WTC11 (cell line): ENCODE results near the gene ASCC1. TPM values are rescaled to one million over a fixed set of nuclear protein-coding genes. Genes with fewer than 3 reads are reported as not detected.

ENCODE experiments used
- ATF1 ChIP-seq: sonication (generic); formaldehyde crosslinking; IDR thresholded peaks from 2 replicates; pipeline ENCODE4 v1.8.1; 2023; ENCODE audit warnings: mild to moderate bottlenecking, moderate library complexity, missing genetic modification reagents
- CBFB ChIP-seq: sonication (generic); formaldehyde crosslinking; IDR thresholded peaks from 2 replicates; pipeline ENCODE4 v1.8.1; 2022; ENCODE audit warnings: mild to moderate bottlenecking, low read depth, missing genetic modification reagents
- CTCF ChIP-seq: fragments of 200-600 bp; IDR thresholded peaks from 2 replicates; pipeline ENCODE4 v1.8.0; 2022; ENCODE audit warnings: antibody characterized with exemption
- E2F1 ChIP-seq: sonication (generic); formaldehyde crosslinking; IDR thresholded peaks from 2 replicates; pipeline ENCODE4 v1.8.0; 2022; ENCODE audit warnings: mild to moderate bottlenecking, missing genetic modification reagents
- ERG ChIP-seq: fragments of 250-450 bp; sonication (Bioruptor Pico); IDR thresholded peaks from 2 replicates; pipeline ENCODE4 v1.8.0; 2021; ENCODE audit warnings: mild to moderate bottlenecking
- ETV6 ChIP-seq: sonication (generic); formaldehyde crosslinking; IDR thresholded peaks from 2 replicates; pipeline ENCODE4 v1.8.1; 2022; ENCODE audit warnings: mild to moderate bottlenecking, missing genetic modification reagents
- GABPB1 ChIP-seq: sonication (generic); formaldehyde crosslinking; IDR thresholded peaks from 2 replicates; pipeline ENCODE4 v1.8.1; 2023; ENCODE audit warnings: mild to moderate bottlenecking, missing genetic modification reagents
- GRHL2 ChIP-seq: fragments of 250-450 bp; sonication (Bioruptor Pico); IDR thresholded peaks from 2 replicates; pipeline ENCODE4 v1.8.0; 2022; ENCODE audit warnings: mild to moderate bottlenecking, moderate library complexity; ENCODE audit not compliant: insufficient replicate concordance, severe bottlenecking
- HMGA2 ChIP-seq: fragments of 250-450 bp; sonication (Bioruptor Pico); IDR thresholded peaks from 2 replicates; pipeline ENCODE4 v1.4.0; 2021; ENCODE audit warnings: mild to moderate bottlenecking, moderate library complexity
- IRF1 ChIP-seq: sonication (generic); formaldehyde crosslinking; IDR thresholded peaks from 2 replicates; pipeline ENCODE4 v1.8.0; 2023; ENCODE audit warnings: missing genetic modification reagents
- MLX ChIP-seq: sonication (generic); formaldehyde crosslinking; IDR thresholded peaks from 2 replicates; pipeline ENCODE4 v1.8.1; 2023; ENCODE audit warnings: mild to moderate bottlenecking, missing genetic modification reagents, moderate library complexity
- MYBL2 ChIP-seq: sonication (generic); formaldehyde crosslinking; IDR thresholded peaks from 2 replicates; pipeline ENCODE4 v1.8.1; 2023; ENCODE audit warnings: mild to moderate bottlenecking, moderate library complexity, missing genetic modification reagents
- OVOL2 ChIP-seq: fragments of 250-450 bp; sonication (Bioruptor Pico); IDR thresholded peaks from 2 replicates; pipeline ENCODE4 v1.9.0; 2021; ENCODE audit warnings: mild to moderate bottlenecking, borderline replicate concordance
- PRRX2 ChIP-seq: fragments of 250-450 bp; sonication (Bioruptor Pico); IDR thresholded peaks from 2 replicates; pipeline ENCODE4 v1.8.0; 2021; ENCODE audit warnings: mild to moderate bottlenecking
- SMAD4 ChIP-seq: sonication (generic); formaldehyde crosslinking; IDR thresholded peaks from 2 replicates; pipeline ENCODE4 v1.8.0; 2022; ENCODE audit warnings: mild to moderate bottlenecking, missing genetic modification reagents
- SP1 ChIP-seq: sonication (generic); formaldehyde crosslinking; conservative IDR thresholded peaks from 2 replicates; pipeline ENCODE4 v1.8.1; 2022; ENCODE audit warnings: missing genetic modification reagents
- STAT6 ChIP-seq: sonication (generic); formaldehyde crosslinking; conservative IDR thresholded peaks from 2 replicates; pipeline ENCODE4 v1.8.1; 2023; ENCODE audit warnings: mild to moderate bottlenecking, low read depth, missing genetic modification reagents, moderate library complexity
- TEAD1 ChIP-seq: sonication (generic); formaldehyde crosslinking; IDR thresholded peaks from 2 replicates; pipeline ENCODE4 v1.8.0; 2022; ENCODE audit warnings: mild to moderate bottlenecking, missing genetic modification reagents
- TP53 ChIP-seq: sonication (generic); formaldehyde crosslinking; IDR thresholded peaks from 2 replicates; pipeline ENCODE4 v1.8.1; 2023; ENCODE audit warnings: mild to moderate bottlenecking, missing genetic modification reagents
- USF1 ChIP-seq: sonication (generic); formaldehyde crosslinking; IDR thresholded peaks from 2 replicates; pipeline ENCODE4 v1.8.0; 2022; ENCODE audit warnings: mild to moderate bottlenecking, missing genetic modification reagents
- ZBTB43 ChIP-seq: sonication (generic); formaldehyde crosslinking; IDR thresholded peaks from 2 replicates; pipeline ENCODE4 v1.8.1; 2023; ENCODE audit warnings: mild to moderate bottlenecking, missing genetic modification reagents
- ZNF138 ChIP-seq: sonication (generic); formaldehyde crosslinking; conservative IDR thresholded peaks from 2 replicates; pipeline ENCODE4 v1.8.1; 2022; ENCODE audit warnings: mild to moderate bottlenecking, moderate library complexity, missing genetic modification reagents
- ZNF219 ChIP-seq: sonication (generic); formaldehyde crosslinking; IDR thresholded peaks from 2 replicates; pipeline ENCODE4 v1.8.0; 2023; ENCODE audit warnings: missing genetic modification reagents, mild to moderate bottlenecking, borderline replicate concordance
- ZNF396 ChIP-seq: fragments of 250-450 bp; sonication (Bioruptor Pico); IDR thresholded peaks from 2 replicates; pipeline ENCODE4 v1.8.0; 2021; ENCODE audit warnings: mild to moderate bottlenecking, moderate library complexity, borderline replicate concordance
- ZNF423 ChIP-seq: fragments of 250-450 bp; sonication (Bioruptor Pico); IDR thresholded peaks from 2 replicates; pipeline ENCODE4 v2.1.2; 2022; ENCODE audit warnings: mild to moderate bottlenecking, moderate library complexity
- ZNF425 ChIP-seq: fragments of 250-450 bp; sonication (Bioruptor Pico); conservative IDR thresholded peaks from 2 replicates; pipeline ENCODE4 v1.9.0; 2021; ENCODE audit warnings: mild to moderate bottlenecking
- ZNF671 ChIP-seq: fragments of 250-450 bp; sonication (Bioruptor Pico); IDR thresholded peaks from 2 replicates; pipeline ENCODE4 v1.8.0; 2021; ENCODE audit warnings: mild to moderate bottlenecking
- total RNA-seq: library from RNA; stranded (reverse); gene quantifications from 3 replicates; pipeline ENCODE4 v1.2.3, GENCODE V29; 2021

ASCC1 gene
- total RNA-seq, 1 experiment from 2014 or later, result 30.4 TPM

- TF ChIP-seq ZNF425 (CRISPR knock-in tag) (no peak), ZBTB43 (CRISPR knock-in tag) (peak; percentile 77; the same call in 1 of the 2 replicates), USF1 (CRISPR knock-in tag) (peak; percentile 27; the same call in 1 of the 2 replicates), E2F1 (0 out of 2 replicates have a peak, but pooled peaks have one; percentile 56), ZNF219 (CRISPR knock-in tag) (no peak), ATF1 (CRISPR knock-in tag) (no peak), CTCF (no peak), ERG (CRISPR knock-in tag) (no peak), SMAD4 (no peak), PRRX2 (CRISPR knock-in tag) (no peak), GABPB1 (CRISPR knock-in tag) (no peak), IRF1 (CRISPR knock-in tag) (no peak), CBFB (no peak; the same call in 1 of the 2 replicates), ZNF423 (peak; percentile 82), STAT6 (CRISPR knock-in tag) (no peak), HMGA2 (CRISPR knock-in tag) (no peak), OVOL2 (CRISPR knock-in tag) (no peak), SP1 (CRISPR knock-in tag) (peak; percentile 90), ZNF671 (CRISPR knock-in tag) (no peak), GRHL2 (no peak), MLX (CRISPR knock-in tag) (no peak), ZNF138 (no peak), ETV6 (peak; percentile 52; the same call in 1 of the 2 replicates), ZNF396 (CRISPR knock-in tag) (no peak), TEAD1 (CRISPR knock-in tag) (peak; percentile 52; the same call in 1 of the 2 replicates), MYBL2 (0 out of 2 replicates have a peak, but pooled peaks have one; percentile 67), TP53 (CRISPR knock-in tag) (no peak)
Measured at GRCh38 chr10:72260976-72261783, 45.1 kb upstream of the ASCC1 start (continued).
